Iris pigment epithelial cell (primary cell): ENCODE measurements around the gene ARHGEF4.

ENCODE experiments used
- DNase-seq: peaks from one replicate; pipeline ENCODE4 v3.0.0-alpha.2; 2011; ENCODE audit warnings: low read depth

Gene ARHGEF4

DNA sequence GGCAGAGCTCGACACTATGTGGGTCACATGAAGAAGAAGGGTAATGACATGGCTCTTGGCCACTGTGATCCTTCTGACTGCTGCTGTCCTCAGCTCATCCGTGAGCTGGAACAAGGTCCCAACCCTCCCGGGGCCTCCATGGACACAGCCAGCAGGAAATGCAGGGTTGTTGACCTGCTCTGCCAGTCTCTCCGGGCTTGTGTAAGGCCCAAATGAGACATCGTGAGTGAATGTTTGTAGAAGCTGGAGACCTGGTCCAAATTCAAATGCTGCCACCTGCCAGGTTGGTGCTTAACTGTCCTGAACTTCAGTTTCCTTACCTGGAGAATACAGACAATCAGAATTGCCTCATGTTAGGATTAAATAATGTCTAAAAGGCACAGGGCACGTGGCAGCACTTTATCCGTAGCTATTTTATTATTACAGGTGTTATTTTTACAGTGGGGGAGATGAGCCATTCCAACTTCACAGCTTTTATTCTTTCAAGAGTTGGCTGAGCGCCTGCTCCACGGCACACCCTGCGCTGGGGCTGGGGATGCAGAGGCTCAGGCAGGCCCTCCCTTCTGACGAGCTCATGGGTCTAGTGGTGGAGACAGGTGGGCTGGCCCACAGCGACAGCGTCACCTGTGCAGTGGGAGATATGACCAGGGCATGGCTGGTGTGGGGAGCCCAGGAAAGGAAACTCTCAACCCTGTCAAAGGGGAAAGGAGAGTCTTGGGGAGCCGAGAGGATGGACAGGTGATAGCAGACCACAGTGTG, 15.1 kb downstream of the ARHGEF4 start:
- no peak for DNase-seq

DNA sequence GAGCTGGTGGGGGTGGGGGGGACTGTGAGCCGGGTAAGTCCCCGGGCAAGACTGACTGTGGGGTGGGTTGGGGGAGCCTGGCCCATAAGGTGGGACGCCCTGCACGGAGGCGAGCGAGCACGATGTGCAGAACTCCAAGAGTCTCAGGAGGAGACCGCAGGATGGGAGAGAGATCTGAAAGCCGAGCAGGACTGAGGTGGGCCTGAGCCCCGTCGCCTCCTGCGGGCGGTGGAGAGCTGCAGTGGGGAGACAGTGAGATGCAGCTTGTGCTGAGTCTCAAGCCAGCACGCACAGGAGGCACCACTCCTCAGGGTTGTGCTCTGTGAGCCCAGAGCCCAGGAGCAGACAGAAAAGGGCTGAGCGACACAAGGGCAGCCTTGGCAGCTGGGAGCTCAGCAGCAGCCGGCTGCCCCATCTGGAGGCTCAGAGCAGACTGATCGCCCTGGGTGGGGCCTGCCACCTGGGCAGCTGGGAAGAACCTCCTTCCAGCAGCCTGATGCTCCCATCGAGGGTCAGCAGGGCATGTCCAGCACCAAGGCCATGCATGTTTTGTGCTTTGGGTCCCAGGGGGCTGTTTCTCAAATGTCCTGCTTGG, 15.9 kb downstream of the ARHGEF4 start:
- no peak for DNase-seq

DNA sequence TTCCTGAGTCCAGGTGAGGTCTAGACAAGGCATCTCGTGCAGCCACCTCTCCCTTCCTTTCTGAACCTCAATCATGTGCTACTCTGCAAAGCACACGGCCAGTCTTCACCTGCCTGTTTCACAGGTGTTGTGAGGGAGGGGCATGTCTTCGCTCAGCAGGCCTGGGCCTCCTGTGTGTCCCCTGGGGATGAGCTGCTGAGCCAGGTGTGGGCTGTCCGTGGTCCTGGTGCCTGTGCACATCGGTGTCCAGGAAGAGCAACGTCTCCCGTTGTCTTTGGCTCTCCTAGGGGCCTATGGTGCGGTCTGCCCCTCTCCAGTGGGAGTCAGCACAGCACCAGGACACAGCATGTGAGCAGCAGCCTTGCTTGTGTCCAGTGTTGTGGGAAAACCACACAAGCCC, 16.7 kb downstream of the ARHGEF4 start:
- DNase-seq: no peak

DNA sequence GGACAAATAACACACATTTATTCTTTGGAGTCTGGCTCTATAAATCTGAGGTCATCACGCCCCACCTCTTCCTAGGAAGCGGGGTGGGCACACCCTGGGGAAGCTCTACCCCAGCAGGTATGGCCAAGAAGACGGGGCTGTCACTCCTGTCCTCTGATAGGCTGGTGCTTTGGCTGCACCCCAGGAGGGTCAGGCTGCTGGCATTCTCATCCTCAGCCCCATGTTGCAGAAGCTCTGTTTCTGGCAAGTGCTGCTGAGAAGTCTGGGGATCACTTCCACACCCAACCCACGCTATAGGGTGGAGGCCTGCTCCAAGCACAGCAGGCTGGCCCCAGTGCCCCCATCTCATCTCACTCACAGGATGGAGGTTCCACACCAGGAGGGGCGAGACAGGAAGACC, 17.6 kb downstream of the ARHGEF4 start:
- DNase-seq: no peak

DNA sequence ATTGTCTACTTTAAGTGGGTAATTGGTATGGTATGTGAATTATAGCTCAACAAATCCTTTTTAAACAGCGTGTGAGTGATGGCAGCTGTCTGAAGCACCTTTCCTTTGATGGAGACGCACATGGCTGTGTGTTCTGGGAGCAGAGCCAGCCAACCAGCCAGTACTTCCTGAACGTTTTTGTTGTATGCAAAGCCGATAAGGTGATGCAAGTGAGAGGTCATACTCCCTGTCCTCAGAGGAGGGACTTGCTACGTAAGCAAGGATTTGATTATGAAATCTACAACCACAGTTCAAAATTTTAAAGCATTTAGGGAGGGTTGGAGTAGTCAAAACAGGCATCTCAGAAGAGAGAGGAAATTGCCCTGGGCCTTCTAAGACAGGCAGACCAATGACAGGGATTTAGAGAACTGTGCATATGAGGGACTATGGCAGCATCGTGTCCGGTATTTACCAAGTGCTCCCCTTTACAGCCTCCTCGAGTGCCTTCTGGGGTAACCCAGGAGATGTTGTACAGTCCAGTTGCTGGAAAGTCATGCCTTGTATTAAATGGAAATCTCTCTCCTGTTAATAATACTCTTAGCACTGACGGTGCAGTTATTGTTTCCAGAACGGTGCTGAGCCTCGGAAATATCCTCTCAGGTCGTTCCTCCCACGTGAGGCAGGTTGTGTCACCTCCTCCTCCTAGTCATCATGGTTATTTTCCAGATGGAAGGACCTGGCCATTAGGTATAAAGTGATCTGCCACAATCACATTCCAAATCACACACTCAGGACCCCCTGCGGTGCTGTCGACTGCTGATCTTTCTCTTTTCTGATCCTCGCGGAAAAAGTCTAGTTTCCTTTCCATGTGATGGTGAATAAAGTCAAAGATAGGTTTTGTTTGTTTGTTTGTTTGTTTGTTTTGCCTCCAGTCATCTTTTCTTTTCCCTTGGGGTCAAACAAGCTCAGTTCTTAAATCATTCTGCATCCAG, 28.4 kb downstream of the ARHGEF4 start:
- DNase-seq: peak; percentile 84

DNA sequence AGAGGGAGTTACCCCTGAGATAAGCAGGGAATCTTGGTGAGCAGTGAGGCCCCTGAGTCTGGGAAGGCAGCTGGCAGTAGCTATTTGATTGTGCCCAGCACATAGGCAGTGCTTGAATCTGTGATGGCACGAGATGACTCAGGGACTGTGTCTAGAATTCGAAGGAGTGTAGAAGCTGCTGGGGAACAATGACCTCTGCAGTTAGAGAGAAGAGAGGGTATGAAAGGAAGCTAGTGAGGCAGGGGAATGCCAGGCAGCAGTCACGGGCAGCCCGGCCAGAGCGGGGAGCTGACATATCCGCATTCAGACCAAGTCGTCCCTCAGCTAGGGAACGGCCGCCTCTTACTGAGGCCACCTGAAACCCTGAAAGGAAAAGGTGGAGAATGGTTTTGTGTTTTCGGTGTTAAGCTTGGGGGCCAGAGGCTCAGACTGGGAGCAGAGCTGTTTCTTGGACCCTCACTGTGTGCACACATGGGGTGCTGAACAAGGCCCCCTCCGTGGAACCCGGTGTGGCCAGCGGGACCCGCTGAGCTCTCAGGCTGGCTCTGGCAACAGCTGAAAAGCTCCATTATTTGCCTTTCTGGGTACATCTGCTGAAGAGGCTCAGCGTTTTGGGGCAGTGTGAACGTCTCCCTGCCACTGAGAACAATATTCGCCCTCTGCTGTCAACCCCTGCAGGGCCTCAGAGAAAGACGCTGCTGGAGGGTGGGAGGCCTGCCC, 32.9 kb downstream of the ARHGEF4 start:
- no peak for DNase-seq

DNA sequence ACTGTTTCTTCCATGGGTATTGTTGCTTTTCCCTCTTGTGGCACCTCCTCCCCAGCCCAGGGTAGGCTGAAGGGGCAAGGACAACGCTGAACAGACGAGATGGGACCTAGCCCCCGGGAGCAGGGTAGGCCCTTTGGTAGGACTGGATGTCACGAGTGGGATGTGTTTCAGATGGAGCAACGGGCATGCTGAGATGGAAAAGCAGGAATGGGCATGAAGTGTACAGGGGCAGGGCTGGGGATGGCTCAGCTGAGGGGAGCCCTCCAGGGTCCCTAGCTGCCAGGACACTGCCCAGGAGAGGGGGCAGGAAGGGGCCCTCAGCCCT, 33.4 kb downstream of the ARHGEF4 start:
- no peak for DNase-seq

DNA sequence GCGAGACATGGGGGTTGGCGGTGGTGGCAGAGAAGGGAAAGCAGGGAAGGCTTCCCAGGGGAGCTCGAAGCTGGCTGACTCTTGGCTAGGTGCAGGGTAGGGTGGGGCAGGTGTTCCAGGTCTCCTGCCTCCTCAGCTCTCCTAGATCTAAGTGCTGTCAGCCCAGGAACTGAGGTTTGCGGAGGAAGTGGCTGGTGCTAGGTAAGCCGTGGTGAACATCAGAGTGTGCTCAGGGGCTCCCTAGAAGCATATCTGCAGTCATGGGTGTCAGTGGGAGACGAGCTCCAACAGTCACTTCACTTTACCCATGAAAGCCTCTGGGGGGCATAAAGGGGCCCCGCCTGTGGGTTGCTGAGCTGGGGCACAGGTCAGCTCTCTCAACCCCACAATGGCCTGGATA, 34.1 kb downstream of the ARHGEF4 start:
- no peak for DNase-seq

DNA sequence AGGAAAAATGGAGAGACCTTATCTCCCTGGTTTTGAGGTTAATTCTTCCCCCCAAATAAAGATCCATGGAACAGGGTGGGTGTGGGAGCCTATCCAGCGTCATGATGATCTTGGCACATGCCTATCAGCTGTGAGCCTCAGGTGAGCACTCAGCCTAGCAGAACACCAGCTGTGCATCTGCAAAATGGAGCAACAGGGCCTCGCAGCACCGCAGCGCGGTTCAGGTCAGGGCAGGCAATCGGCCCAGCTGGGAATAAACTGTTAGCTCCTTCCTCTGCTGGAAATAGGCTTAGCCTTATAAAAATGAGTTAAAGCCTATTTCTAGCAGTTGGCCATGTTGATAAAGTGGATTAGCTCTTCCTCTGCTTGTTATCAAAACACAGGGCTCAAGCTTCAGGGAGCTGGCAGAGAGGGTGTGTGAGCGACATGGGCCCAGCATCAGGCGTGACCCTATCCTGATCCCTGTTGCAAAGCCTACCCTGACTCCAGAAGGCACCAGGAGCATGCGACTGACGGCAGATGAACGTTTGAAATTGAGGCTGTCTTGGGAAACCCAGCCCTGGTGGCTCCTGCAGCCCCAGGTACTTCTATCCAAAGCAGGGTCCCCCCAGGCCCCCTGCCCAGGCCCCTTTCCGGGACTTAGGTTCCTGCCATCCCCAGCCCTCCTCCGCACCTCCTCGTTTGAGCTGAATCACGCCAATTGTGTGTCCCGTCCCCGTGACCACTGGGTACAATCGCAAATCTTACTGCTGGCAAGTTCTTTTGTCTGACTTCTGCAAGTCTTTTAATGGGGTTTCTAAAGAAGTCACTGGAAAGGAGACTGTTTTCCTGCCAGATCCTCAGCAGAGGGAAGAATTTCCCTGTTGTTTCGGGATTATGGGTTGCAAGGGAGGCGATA, 35.4 kb downstream of the ARHGEF4 start:
- no peak for DNase-seq

DNA sequence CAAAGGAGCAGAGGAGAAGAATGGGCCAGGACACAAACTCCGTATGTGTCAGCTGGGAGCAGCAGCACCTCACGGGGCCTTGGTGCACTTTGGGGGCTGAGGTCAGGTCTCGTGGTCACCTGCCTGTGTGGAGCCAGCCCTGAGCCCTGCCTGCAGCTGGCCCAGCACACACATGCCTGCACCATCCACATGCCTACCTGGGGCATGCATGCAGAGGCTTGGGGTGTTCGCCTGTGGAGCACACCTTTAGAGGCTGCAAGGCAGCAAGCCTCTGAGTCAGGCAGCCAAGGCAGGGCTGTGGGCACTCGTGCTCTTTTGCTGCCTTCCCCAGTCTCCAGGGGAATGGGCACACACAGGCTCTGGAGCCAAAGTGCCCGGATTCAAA, 36.0 kb downstream of the ARHGEF4 start:
- DNase-seq: no peak

DNA sequence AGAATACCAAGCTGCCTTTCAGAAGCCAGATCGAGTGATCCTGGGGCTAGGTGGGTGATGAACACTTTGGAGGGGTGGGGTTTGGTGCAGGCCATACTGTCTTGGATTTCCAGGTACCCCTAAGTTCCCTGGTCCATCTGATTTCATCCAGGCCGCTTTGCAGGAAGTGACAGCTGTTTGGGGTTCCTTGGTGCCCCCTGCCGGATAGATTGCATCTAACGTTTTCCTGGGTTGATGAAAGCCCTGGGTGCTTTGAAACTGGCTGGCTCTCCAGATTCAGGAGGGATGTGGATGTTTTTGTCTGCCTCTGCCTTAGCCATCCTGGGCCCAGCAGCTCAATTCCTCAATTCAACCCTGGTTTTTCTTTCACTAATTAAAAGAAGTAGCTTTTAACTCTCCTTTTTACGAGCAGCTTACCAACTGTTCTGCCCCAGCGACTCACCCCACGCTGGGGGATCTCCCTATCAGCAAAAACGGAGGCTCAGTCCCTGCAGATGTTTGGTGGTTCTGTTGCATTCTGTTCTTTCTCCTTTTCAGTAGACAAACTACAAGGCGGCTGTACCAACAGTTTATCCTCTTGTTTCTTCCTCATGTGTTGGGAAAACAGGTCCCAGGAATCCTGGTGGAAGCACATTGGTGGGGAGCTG, 37.1 kb downstream of the ARHGEF4 start:
- peak; percentile 62 for DNase-seq

DNA sequence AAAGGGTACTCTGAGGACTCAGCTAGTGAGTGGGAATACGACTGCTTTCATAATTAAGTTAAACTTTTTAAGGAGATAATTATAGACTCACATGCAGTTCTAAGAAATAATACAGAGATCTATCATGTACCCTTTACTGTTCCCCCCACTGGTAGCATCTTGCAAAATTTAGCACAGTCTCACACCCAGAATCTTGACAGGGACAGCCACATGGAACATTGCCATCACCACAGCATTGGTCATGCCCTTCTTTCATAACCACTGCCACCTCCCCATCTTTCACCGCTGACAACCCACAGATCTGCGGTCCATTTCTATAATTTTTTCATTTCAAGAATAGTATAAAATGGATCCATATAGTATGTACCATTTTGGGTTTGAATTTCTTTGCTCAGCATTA, 37.8 kb downstream of the ARHGEF4 start:
- no peak for DNase-seq

DNA sequence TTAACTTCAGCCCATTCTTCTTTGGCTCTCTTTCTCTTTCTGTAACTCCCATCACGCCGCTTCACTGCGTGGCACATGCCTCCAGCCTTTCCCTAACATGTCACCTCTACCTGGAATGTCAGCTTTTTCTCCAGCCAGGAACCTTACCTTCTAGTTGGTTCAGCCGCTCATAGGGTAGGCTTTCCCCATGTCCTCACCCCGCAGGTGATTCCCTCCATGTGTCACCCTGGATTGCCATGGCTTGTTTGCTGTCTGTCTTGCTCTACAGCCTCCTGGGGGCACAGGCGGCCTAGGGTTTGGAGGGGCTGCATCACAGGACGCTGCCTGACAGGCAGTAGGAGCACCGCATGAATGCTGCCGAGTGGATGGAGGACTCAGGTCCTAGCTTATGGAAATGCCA, 39.2 kb downstream of the ARHGEF4 start:
- no peak for DNase-seq

DNA sequence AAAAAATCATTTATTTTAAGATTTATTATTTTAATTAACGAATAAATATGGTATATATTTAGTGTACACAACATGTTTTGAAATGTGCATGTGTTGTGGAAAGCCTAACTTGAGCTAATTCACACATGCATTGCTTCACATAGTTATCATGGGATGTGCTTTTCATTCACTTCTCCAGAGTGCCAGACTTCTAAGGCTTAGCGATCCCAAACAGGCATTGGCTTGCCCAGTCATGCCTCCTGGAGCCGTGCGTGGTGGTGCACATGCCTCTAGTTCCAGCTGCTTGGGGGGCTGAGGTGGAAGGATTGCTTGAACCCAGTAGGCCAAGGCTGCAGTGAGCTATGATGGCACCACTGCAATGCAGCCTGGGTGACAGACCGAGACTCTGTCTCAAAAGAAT, 40.5 kb downstream of the ARHGEF4 start:
- no peak for DNase-seq

DNA sequence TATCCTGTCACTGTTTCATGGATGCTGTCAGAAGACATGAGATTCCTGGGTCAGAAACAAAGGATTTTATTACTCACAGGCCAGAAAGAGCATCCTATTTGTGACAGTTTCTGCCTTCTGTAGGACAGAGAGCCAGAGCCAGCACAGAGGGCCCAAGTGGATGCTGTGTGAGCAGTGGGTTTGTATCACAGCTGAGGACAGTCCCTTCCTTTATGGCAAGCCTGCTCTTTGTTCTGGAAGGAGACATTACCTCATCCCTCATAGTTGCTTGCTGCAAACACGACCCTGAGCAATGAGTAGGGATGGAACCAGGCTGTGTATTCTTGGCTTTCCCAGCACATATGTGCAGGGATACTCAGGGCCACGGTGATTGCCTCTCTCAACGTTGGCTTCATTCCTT, 41.6 kb downstream of the ARHGEF4 start:
- no peak for DNase-seq

DNA sequence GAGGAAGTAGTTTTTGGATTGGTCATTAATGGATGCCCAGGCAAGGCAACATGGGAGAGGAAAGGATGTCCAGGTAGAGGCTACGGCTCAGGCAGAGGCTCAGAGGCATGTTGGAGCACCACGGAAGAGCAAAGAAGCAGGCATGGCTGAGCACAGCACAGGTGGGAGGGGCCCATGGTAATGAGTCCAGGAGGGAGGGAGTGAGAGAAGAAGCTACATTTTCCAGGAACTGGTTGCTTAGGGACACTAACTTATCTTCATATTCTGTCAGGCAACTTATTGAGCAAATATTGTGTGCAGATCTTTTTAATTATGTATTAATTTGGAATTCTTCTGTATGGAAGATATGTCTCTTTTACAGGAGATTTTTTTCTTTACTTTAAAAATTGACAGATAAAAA, 42.2 kb downstream of the ARHGEF4 start:
- no peak for DNase-seq

DNA sequence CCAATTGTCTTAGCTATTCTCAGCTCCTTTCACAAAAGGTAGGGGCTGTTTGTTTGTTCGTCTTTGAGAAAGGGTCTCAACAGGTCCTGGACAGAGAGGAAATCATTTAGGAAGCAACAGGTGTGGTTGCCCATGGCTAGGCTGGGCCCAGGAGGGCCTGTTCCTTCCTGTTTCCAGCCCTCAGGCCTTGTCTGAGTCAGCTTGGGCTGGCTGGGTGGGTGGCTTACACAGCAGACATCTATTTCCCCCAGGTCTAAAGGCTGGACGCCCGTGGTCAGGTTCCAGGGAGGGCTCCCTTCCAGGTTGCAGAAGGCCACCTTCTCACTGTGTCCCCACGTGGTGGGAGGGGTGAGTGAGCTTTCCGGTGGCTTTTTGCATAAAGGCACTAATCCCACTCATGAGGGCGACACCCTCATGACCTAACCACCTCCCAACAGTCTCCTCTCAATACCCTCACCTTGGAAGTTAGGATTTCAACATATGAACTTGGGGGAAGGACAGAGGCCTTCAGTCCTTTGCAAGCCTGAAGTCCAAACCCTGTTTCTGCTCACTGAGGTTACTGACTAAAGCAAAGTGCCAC, 45.5 kb downstream of the ARHGEF4 start:
- DNase-seq: no peak

DNA sequence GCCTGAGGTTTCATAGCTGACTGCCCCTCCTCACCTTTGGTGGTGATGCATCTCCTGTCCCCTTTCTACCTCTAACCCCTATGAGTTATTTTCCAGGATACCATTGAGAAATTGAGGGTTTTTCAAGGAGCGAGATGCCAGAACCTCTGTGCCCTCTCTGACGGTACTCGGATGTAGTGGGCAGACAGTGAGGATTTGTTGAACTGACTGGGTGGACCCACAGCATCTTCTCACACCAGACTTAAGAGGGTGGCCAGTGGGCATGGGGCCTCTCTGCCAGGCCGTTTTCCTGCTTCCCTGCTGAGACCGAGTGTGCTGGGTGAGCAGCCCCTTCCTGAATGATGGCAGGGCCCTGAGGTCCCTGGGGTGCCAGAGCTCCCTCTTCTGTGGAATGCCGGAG, 46.3 kb downstream of the ARHGEF4 start:
- no peak for DNase-seq

DNA sequence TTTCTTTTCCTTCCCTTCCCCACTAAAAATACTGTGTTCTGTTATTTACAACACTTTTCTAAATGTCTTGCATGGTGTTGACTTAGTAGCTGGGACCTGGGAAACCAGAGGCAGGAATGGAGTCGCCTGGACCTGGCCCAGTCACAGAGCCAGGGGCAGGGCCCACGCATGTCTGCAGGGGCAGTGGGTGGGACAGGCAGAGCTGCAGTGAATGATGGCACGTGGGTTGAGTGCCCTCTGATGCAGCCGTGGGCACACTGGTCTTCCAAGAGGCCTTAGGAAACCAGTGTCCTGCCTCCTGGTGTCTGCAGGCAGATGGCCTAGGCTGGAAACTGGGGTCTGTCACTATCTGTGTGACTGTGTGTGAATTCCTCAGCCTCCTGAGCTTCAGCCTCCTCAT, 46.8 kb downstream of the ARHGEF4 start:
- DNase-seq: no peak

DNA sequence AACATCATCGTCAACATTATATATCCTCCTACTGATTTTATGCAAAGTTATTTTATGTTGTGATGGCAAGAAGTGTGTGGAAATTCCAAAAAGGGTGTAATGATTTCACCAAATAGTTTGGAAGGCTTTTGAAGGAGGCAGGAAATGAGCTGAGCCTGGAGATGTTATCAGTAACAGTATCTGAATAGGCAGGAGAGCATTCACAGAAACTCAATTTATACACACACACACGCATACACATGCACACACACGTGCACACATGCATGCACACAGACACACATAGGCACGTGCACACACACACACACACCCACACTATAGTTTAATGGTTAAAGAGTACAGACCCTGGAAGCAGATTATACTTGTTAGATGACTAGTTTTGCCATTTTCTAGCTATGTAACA, 47.3 kb downstream of the ARHGEF4 start:
- no peak for DNase-seq

DNA sequence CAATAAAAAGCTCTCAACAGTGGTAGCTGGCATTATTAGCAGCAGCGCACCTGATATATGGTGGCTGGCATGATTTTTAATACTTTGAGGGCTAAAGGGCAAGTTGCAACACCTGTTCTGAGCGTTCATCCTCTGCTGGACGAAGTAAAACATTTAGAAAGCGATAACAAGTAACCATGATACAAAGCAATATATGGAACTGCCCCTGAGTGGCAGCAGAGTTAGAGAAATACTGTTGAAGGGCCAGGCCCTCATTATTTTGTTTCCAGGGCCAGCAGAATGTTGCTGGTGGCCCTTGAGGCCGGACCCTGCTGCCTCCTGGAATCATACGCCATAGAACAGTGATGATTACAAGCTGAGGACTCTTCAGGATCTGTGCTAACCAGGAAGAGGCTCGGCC, 47.8 kb downstream of the ARHGEF4 start:
- no peak for DNase-seq
